HL-60 (cell line): Measurements from ENCODE around the gene CERT1.

Experiments used
- DNase-seq, 2 experiments: peaks; one replicate each; pipeline ENCODE4 v3.0.0-alpha.2; 2010 to 2020; ENCODE audit warnings: low read depth in 1 of 2, low spot score in 1 of 2
- H3K27ac ChIP-seq: fragments of 250-450 bp; sonication (Bioruptor Pico); replicated peaks from 2 replicates; pipeline ENCODE4 v1.5.1; 2020; ENCODE audit warnings: mild to moderate bottlenecking, moderate library complexity
- H3K27me3 ChIP-seq: fragments of 250-450 bp; sonication (Bioruptor Pico); 2 replicates; pipeline ENCODE4 v1.5.1; 2021; ENCODE audit warnings: mild to moderate bottlenecking, moderate library complexity; ENCODE audit not compliant: insufficient read depth, poor library complexity, severe bottlenecking
- H3K4me3 ChIP-seq: replicated peaks from 2 replicates; pipeline ENCODE4 v1.5.1; 2011; ENCODE audit warnings: mild to moderate bottlenecking, control low read depth, low read length; ENCODE audit not compliant: insufficient read depth
- GABPA ChIP-seq: IDR thresholded peaks from 2 replicates; pipeline ENCODE4 v1.6.1; 2012; ENCODE audit warnings: low read depth
- POLR2AphosphoS5 ChIP-seq: IDR thresholded peaks from 2 replicates; pipeline ENCODE4 v1.6.1; 2012; ENCODE audit warnings: low read depth
- SPI1 ChIP-seq: IDR thresholded peaks from 2 replicates; pipeline ENCODE4 v1.6.1; 2012; ENCODE audit warnings: low read depth, mild to moderate bottlenecking, borderline replicate concordance
- TF ChIP-seq, protein P1 (sequence below): IDR thresholded peaks from 2 replicates; pipeline ENCODE4 v1.6.1; 2012; ENCODE audit warnings: low read depth; ENCODE audit not compliant: insufficient replicate concordance
- TF ChIP-seq, protein P2 (sequence below): IDR thresholded peaks from one replicate; pipeline ENCODE4 v1.5.1; 2011; ENCODE audit warnings: low read length, control low read depth, inconsistent platforms; ENCODE audit not compliant: insufficient read depth

The CERT1 gene

DNA sequence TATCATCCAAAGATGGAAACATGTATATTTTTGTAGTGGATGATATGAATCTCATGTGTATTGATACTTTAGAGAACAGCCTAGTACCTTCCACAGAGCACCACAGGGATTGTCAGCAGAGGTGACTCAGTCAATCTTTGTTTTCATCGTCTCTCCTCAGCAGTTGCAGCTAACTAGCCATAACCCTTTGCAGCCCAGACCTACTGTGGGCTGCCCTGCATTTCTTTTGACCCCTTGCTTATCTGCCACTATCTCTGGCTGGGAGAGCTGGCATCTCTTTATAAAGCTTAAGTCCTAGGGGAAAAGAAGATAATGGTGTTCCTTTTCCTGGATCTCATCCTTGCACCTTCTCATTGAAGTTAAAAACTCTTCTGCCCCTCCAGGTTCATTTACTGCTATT, 145.7 kb downstream of the CERT1 start:
- TF ChIP-seq SPI1 (no peak), POLR2AphosphoS5 (no peak), GABPA (no peak)
- TF ChIP-seq, protein P1, sequence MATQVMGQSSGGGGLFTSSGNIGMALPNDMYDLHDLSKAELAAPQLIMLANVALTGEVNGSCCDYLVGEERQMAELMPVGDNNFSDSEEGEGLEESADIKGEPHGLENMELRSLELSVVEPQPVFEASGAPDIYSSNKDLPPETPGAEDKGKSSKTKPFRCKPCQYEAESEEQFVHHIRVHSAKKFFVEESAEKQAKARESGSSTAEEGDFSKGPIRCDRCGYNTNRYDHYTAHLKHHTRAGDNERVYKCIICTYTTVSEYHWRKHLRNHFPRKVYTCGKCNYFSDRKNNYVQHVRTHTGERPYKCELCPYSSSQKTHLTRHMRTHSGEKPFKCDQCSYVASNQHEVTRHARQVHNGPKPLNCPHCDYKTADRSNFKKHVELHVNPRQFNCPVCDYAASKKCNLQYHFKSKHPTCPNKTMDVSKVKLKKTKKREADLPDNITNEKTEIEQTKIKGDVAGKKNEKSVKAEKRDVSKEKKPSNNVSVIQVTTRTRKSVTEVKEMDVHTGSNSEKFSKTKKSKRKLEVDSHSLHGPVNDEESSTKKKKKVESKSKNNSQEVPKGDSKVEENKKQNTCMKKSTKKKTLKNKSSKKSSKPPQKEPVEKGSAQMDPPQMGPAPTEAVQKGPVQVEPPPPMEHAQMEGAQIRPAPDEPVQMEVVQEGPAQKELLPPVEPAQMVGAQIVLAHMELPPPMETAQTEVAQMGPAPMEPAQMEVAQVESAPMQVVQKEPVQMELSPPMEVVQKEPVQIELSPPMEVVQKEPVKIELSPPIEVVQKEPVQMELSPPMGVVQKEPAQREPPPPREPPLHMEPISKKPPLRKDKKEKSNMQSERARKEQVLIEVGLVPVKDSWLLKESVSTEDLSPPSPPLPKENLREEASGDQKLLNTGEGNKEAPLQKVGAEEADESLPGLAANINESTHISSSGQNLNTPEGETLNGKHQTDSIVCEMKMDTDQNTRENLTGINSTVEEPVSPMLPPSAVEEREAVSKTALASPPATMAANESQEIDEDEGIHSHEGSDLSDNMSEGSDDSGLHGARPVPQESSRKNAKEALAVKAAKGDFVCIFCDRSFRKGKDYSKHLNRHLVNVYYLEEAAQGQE, result no peak
- TF ChIP-seq, protein P2, sequence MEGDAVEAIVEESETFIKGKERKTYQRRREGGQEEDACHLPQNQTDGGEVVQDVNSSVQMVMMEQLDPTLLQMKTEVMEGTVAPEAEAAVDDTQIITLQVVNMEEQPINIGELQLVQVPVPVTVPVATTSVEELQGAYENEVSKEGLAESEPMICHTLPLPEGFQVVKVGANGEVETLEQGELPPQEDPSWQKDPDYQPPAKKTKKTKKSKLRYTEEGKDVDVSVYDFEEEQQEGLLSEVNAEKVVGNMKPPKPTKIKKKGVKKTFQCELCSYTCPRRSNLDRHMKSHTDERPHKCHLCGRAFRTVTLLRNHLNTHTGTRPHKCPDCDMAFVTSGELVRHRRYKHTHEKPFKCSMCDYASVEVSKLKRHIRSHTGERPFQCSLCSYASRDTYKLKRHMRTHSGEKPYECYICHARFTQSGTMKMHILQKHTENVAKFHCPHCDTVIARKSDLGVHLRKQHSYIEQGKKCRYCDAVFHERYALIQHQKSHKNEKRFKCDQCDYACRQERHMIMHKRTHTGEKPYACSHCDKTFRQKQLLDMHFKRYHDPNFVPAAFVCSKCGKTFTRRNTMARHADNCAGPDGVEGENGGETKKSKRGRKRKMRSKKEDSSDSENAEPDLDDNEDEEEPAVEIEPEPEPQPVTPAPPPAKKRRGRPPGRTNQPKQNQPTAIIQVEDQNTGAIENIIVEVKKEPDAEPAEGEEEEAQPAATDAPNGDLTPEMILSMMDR, result no peak
- Histone ChIP-seq H3K27me3 (no peaks in the 10 kb centered on the region), H3K27ac (no peak overlapping the region), H3K4me3 (no peak overlapping the region)
- no peak for DNase-seq

DNA sequence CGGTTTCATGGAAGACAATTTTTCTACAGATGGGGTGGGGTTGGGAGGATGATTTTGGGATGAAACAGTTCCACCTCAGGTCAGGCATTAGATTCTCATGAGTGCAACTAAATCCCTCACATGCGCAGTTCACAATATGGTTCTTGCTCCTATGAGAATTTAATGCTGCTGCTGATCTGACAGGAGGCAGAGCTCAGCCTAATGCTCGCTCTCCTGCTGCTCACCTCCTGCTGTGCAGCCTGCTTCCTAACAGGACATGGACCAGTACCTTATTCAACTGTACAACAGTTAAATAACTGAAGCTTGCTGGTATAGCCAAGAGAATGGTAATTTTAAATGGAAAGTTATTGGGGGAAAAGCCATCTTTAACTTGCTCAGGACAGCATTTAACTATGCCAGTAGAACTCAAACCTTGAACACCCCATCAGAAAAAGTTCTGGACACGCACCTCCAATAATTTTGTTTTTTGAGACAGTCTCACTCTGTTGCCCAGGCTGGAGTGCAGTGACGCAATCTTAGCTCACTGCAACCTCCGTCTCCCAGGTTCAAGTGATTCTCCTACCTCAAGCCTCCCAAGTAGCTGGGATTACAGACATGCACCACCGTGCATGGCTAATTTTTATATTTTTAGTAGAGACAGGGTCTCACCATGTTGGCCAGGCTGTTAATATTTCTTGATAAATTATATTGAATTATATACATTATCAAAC, 146.7 kb downstream of the CERT1 start:
- Histone ChIP-seq H3K27ac (no peak overlapping the region), H3K27me3 (no peaks in the 10 kb centered on the region), H3K4me3 (no peak overlapping the region)
- TF ChIP-seq, protein P1, result no peak
- TF ChIP-seq POLR2AphosphoS5 (no peak), SPI1 (no peak), GABPA (no peak)
- TF ChIP-seq, protein P2, result no peak
- no peak for DNase-seq

DNA sequence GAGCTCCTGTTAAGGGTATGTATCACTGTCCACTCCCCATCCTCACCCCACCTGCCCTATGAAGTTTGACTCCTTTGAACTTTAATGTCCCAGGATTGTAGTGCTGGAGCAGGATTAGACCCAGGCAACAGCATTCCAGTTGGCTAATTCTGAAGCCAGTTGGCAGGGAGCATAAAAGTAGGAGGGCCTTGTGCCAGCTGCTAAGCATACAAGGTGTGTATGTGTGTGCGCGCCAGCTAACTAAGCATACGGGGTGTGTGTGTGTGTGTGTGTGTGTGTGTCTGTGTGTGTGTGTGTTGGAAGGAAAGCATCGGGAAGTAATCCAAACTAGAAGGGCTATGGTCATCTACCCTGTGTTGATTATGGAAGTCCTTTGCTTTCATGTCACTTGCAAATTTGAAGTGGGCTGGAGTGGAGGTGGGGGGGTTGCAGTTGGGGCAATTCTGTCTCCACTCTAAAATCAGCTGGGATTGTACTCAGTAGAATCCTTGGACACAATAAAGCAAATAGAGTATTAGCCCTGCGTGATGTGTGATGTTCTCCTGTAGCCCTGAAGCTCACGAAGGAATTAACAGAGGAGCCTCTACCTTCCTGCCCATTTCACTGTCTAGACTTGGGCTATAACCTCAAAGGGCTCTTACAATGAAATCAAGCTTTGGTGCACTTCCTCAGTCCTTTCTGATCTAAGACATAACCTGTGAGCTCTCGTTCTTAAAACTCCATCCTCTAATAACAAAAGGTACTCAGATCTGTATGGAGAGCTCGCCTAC, 147.5 kb downstream of the CERT1 start:
- TF ChIP-seq, protein P2, result no peak
- TF ChIP-seq POLR2AphosphoS5, result no peak
- no peak for TF ChIP-seq SPI1
- TF ChIP-seq, protein P1, result no peak
- no peak for TF ChIP-seq GABPA
- Histone ChIP-seq H3K27ac (no peak overlapping the region), H3K4me3 (no peak overlapping the region), H3K27me3 (no peaks in the 10 kb centered on the region)
- DNase-seq, result no peak
